HG02938 (cell line): ENCODE measurements around the gene MARCHF7.
"Not testable (repeated sequence)": the region's sequence is repeated elsewhere in the genome, so short reads cannot be mapped to it uniquely, and the experiment has no call there.

Experiments used
- ATAC-seq: cut with Tn5 transposase; IDR thresholded peaks from one replicate; pipeline ENCODE4 v1.9.1; 2021; ENCODE audit warnings: mild to moderate bottlenecking, moderate library complexity; ENCODE audit not compliant: unreplicated experiment

Gene MARCHF7

GRCh38 chr2:159716857-159717256 lies 4.6 kb downstream of the MARCHF7 start:
- no peak for ATAC-seq

- ATAC-seq: no peak
Measured at GRCh38 chr2:159720676-159721075, 8.4 kb downstream of the MARCHF7 start.

- no peak for ATAC-seq
Measured at GRCh38 chr2:159722580-159722979, 10.3 kb downstream of the MARCHF7 start.

GRCh38 chr2:159724795-159725572 lies 12.7 kb downstream of the MARCHF7 start:
- ATAC-seq: not testable (repeated sequence)

- no peak for ATAC-seq
Measured at GRCh38 chr2:159725713-159726112, 13.4 kb downstream of the MARCHF7 start.

- no peak for ATAC-seq
Measured at GRCh38 chr2:159728629-159729028, 16.3 kb downstream of the MARCHF7 start.

GRCh38 chr2:159735648-159736047 lies 23.3 kb downstream of the MARCHF7 start:
- no peak for ATAC-seq

- no peak for ATAC-seq
Measured at GRCh38 chr2:159736048-159736447, 23.7 kb downstream of the MARCHF7 start.

- ATAC-seq: no peak
Measured at GRCh38 chr2:159737292-159737916, 25.1 kb downstream of the MARCHF7 start.

GRCh38 chr2:159737917-159738296 lies 25.6 kb downstream of the MARCHF7 start:
- no peak for ATAC-seq

- ATAC-seq: no peak
Measured at GRCh38 chr2:159738509-159739390, 26.4 kb downstream of the MARCHF7 start.

GRCh38 chr2:159742846-159743245 lies 30.5 kb downstream of the MARCHF7 start:
- no peak for ATAC-seq

GRCh38 chr2:159744363-159744762 lies 32.1 kb downstream of the MARCHF7 start:
- ATAC-seq: no peak

- not testable (repeated sequence) for ATAC-seq
Measured at GRCh38 chr2:159745237-159745636, 32.9 kb downstream of the MARCHF7 start.

GRCh38 chr2:159748089-159748488 lies 35.8 kb downstream of the MARCHF7 start:
- no peak for ATAC-seq

GRCh38 chr2:159750873-159751272 lies 38.6 kb downstream of the MARCHF7 start:
- ATAC-seq: no peak

- no peak for ATAC-seq
Measured at GRCh38 chr2:159753797-159754196, 41.5 kb downstream of the MARCHF7 start.

GRCh38 chr2:159755014-159755413 lies 42.7 kb downstream of the MARCHF7 start:
- no peak for ATAC-seq

- no peak for ATAC-seq
Measured at GRCh38 chr2:159755788-159756187, 43.5 kb downstream of the MARCHF7 start.

- ATAC-seq: no peak
Measured at GRCh38 chr2:159758239-159758638, 45.9 kb downstream of the MARCHF7 start.

- ATAC-seq: no peak
Measured at GRCh38 chr2:159758686-159759085, 46.4 kb downstream of the MARCHF7 start.

GRCh38 chr2:159759577-159759976 lies 47.3 kb downstream of the MARCHF7 start:
- no peak for ATAC-seq
